ENCODE results near the gene PSMC2.

The PSMC2 gene

GRCh38 chr7:103347507-103348267 is at the start of gene PSMC2:
PSMC2 (plus strand) TSS chr7:103347643; CDS start chr7:103347712, 69 bp downstream.
- DNase-seq (ENCODE audit: low spot score), result peak; percentile 86

DNA sequence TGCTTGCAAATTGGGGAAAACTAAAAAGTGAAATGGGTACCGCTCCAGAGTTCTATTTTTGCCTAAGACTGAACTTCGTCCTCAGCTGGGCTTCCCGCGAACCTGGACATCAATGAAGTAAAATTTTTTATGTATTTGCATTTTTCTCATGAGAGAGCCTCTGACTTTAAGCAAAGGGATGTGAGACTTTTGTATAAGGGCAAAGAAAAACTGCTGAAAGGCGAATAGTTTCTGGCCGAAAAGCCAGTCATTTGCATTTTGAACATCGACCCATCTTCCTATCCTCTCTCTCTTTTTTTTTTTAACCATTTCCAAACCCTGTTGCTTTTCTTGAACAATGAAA is 49.6 kb upstream of the PSMC2 start:
- no peak for DNase-seq (ENCODE audit: low spot score)

DNA sequence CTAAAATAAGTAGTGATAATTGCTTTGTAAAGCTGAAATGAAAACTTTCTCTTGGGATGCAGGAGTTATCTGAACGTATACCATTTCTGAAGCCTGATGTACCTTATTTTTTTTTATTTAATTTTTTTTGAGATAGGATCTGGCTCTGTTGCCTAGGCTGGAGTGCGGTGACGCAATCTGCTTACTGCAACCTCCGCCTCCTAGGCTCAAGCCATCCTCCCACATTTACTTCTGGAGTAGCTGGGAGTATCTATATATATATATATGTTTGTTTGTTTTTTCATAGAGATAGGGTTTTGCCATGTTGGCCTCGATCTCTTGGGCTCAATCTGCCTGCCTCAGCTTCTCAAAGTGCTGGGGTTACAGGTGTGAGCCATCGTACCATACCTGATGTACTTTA is 47.8 kb upstream of the PSMC2 start:
- no peak for DNase-seq (ENCODE audit: low spot score)

DNA sequence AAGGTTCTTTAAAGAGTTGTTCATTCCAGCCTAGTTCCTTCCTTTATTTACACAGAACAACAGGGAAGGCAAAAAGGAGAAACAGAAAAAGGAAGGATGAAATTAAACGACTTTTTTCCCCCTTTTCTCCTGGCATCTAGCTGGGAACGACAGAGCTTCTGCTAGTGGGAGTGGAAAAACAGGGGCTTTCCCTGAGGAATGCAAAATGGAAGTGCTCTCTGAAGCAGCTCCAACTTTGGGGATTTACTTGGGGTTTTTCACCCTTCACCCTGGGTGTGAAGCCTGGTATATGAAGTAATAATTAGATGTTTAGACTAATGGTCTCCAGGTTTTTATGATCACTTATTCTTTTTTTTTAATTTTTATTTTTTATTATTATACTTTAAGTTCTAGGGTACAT is 46.0 kb upstream of the PSMC2 start:
- no peak for DNase-seq (ENCODE audit: low spot score)

DNA sequence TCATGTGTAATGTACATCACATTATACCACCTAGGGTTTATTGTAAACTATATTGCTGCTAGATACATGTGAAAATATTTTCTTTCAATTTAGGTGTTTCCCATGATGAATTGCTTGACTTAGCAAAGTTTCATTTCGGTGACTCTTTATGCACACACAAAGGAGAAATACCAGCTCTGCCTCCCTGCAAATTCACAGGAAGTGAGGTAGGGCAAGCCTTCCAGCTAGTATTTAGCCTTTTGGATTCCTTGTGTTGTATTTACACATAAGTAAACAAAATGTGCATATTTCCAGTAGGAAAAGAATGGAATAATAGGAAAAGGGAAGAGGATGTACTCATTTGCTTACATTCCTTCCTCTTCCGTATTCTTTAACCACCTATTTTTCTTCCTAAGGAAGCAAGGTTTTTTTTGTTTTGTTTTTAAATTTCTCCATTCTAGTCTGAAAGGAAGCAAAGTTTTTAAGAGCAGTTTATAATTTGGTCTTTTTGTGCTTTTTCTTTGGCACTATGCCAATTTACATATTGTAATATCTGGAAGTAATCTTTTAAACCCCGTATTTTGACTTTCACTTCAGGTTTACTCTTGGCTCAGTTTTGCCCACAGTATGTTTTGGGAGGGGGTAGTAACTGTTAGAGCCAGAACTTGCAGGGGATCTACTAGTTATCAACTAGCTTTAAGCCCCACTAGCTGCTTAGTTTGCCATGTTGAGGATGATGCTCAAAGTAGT is 39.8 kb upstream of the PSMC2 start:
- no peak for DNase-seq (ENCODE audit: low spot score)

DNA sequence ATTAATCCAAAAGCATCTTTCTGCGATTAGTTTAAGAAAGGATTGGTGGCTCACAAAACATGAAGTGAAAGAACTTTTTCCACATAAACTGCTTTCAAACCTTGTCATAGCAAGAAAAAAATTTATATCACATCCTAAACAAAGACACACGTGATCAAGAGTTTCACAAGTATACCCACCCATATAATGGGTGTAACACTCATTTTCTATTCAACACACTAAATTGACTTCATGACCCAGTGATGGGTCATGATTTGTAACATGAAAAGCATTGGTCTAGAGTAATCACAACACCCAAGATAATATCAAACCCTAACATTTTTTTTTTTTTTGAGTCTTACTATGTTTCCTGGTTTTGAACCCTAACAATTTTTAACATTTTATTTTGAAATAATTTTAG is 32.6 kb upstream of the PSMC2 start:
- DNase-seq (ENCODE audit: low spot score), result no peak

- no peak for DNase-seq (ENCODE audit: low spot score)
Measured at GRCh38 chr7:103316380-103316941, 31.0 kb upstream of the PSMC2 start.

- DNase-seq (ENCODE audit: low spot score), result no peak
Measured at GRCh38 chr7:103317009-103317408, 30.4 kb upstream of the PSMC2 start.

GRCh38 chr7:103325744-103326143 is 21.7 kb upstream of the PSMC2 start:
- DNase-seq (ENCODE audit: low spot score), result no peak

DNA sequence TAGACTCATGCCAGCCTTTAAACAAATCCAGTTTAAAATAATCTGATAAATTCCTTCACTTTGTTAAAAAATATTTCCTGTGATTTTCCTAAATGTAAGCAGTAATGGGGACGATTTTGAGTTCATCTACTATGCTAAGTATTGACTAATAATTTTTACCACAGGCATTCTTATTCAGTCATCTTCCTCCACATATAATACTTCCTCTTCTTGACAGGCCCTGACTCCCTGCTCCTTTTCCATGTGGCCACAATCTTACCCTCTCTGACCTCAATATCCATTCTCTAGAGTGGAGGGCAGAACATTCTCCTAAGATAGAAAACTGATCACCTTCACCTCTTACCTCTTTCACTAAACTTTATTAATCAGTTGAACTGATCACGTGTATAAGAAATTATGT is 10.7 kb upstream of the PSMC2 start:
- no peak for DNase-seq (ENCODE audit: low spot score)

GRCh38 chr7:103338864-103339263 is 8.6 kb upstream of the PSMC2 start:
- no peak for DNase-seq (ENCODE audit: low spot score)

DNA sequence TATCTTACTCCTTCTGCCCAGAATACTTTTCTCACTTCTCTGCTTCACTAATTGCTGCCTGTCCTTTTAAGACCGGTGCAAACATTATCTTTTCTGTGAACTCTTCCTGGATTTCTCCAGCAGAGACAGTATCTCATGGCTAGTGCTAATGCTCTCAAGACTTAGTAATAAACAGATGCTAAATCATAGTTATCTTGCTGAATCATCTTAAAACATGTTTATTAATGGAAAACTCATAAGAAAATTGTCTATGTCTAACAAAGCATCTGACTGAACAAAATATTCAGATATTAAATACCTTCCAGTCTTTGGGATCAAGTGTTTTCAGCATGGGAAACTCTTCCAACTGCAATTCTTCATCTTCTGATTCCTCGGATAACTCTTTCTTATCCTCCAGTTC is 6.0 kb upstream of the PSMC2 start:
- no peak for DNase-seq (ENCODE audit: low spot score)

DNA sequence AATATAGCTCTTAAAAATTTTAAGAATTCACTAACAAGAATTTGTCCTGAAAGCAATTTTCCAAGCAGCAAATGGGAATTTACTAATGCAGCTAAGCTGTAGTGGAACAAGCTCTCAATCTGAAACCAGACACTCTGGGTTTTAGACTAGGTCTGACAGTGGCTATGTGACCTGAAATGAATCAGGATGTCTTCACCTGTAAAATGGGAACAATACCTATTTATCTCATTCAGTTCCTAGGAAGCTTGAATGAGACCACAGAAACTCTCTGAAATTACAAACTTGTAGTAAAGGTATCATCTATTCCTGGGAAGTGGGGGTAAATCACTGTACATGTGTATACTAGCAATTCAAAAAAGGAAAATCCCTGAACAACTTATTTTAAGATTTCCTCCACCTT is 4.1 kb upstream of the PSMC2 start:
- no peak for DNase-seq (ENCODE audit: low spot score)

- peak; percentile 7 for DNase-seq (ENCODE audit: low spot score)
Measured at GRCh38 chr7:103343758-103344452, 3.5 kb upstream of the PSMC2 start.

DNA sequence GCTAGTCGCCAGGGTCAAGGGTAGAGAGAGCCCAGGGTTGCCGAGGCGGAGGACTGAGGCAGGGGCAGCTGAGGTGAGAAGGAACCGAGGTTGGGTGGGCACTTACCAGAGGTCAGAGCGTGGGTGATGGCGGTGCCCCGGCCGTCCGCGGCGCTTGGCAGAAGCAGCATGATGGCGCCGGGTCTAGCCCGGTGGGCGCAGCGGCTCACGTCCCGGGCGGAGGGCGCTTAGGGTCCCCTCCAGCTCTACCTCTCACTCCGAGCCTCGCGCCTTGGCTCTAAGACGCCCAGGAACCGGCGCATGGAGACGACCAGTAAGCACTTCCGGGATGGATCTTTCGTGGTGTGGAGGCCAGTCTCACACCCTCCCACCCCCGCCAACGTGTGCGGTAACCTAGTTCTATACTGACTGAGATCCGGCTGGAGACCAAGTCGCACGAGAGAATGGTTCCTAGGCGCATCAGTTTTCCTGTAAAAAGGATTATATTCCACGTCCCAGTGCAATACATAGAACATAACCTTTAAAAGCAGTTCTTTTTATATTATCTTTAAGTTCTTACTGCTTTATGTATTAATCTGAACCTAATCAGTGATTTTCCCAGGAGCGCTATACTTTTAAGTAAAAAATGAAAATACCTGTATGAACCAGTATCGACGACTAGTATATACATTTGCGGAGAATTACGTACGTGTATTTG is 2.8 kb upstream of the PSMC2 start, which contains the start of gene DNAJC2:
TSS of gene DNAJC2 (minus strand) at position 315 of the 697 bp plus-strand sequence. CDS start at position 170, 145 bp downstream.
- DNase-seq (ENCODE audit: low spot score), result peak; percentile 86

- no peak for DNase-seq (ENCODE audit: low spot score)
Measured at GRCh38 chr7:103346396-103346795, 1.0 kb upstream of the PSMC2 start.

GRCh38 chr7:103348452-103348851 is 1.0 kb downstream of the PSMC2 start:
- no peak for DNase-seq (ENCODE audit: low spot score)

DNA sequence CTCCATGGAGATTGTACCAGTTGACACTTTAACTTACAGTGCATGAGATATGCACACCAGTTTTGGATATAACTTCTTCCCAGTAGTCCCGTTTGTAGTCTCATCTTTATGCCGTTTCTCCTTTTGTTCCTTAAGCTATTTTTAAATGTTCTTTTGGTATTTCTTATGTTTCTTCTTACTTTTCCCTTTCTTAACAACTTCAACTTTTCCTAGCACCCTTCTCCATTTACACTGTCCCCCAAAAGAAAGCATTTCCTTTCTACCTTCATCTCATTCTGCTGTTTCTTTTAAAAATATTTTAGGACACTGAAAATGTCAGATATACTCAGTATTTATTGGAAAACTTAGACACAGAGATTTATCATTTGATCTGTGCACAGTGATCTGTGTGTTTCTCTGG is 1.5 kb downstream of the PSMC2 start:
- DNase-seq (ENCODE audit: low spot score), result no peak

GRCh38 chr7:103349805-103350204 is 2.4 kb downstream of the PSMC2 start:
- no peak for DNase-seq (ENCODE audit: low spot score)

DNA sequence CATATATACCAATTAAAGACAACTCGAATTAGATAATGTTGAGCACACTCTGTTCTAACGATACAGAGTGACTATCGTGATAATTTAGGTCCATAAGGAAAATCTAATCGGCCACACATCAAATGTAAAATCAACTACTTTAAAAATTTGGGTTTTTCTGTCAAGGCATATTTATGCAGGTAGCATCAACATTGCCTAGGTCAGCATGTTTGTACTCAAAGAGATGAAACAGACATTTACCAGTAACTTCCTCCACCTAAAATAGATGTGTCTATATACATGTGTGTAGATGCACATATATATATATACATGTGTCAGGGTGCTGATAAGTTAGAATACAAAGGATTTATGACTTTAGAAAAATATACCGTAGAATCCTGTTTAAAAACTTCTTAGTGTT is 22.0 kb downstream of the PSMC2 start:
- DNase-seq (ENCODE audit: low spot score), result no peak

DNA sequence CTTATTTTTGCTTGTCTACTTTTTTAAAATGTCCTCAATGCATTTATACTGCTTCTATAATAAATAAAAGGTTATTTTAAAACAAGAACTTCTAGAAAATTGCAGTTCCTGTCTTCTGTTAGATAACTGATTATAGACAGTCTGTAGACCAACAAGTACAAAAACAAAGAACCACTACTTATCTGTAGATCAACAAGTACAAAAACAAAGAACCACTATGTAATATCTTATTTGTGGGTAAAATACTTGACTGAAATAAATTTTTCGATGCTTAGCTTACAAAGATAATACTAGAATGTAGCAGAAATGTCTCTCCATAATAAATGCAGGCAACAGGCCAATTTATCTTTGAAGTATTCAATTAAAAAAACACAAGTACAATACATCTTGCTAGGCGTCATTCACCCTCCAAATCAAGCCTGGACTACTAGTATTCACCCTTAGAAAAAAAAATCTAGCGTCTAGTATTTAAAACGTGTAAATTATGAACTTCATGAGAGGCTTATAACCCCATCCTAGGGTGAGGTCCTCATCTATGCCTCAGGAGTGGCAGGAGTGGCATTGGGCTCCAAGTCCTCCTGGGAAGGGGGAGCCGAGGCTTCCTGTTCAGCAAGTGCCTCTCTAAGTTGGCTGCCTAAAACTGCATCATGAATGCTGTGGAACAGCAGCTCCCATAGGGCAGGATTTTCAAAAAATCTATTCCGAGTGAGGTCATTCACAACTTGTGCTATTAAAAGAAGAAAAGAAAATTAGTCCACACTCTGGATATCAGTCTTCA is 26.6 kb downstream of the PSMC2 start:
- DNase-seq (ENCODE audit: low spot score), result no peak

Data from globus pallidus (tissue), 1 donor.